IMR-90 (cell line): Measurements from ENCODE around the gene SLBP. TPM values are rescaled to one million over a fixed set of nuclear protein-coding genes. Genes with fewer than 3 reads are reported as not detected.

Experiments used
- RAD21 ChIP-seq: IDR thresholded peaks from 2 replicates; pipeline ENCODE4 v1.6.1; 2012; ENCODE audit warnings: low read length, improper control_type of control experiment
- SMC3 ChIP-seq: fragments of 150-350 bp; IDR thresholded peaks from 2 replicates; pipeline ENCODE4 v1.6.1; 2016; ENCODE audit warnings: low read depth, mild to moderate bottlenecking, antibody characterized with exemption, low read length, moderate library complexity
- polyA plus RNA-seq, 3 experiments: library from polyadenylated mRNA; depleted of rRNA; stranded (reverse); fragments of >200 nt; gene quantifications; 2 replicates each; pipeline ENCODE4 v1.2.3, GENCODE V29; 2012; ENCODE audit warnings: low replicate concordance in 1 of 3
- total RNA-seq: library from RNA; depleted of rRNA; stranded (reverse); fragments of >200 nt; gene quantifications from 2 replicates; pipeline ENCODE4 v1.2.3, GENCODE V29; 2012

Gene SLBP
- total and polyA plus RNA-seq, 2 of the 4 experiments (the other 2 are of a cell fraction), result 64.9 to 66.1 TPM

- TF ChIP-seq RAD21 (no peak), SMC3 (no peak)
These were observed 16.2 kb upstream of the SLBP start (continued) for GRCh38 chr4:1728061-1728980.
